IMR-90 (cell line): Measurements from ENCODE around the gene C10orf95. TPM values are rescaled to one million over a fixed set of nuclear protein-coding genes. Genes with fewer than 3 reads are reported as not detected.

Experiments used
- ATAC-seq: fragments of 200-7000 bp; cut with Tn5 transposase; 2 replicates; pipeline ENCODE4 v1.9.1; 2020; ENCODE audit warnings: low read depth, mild to moderate bottlenecking, moderate library complexity
- BruUV-seq: library from RNA; stranded (reverse); fragments of 400-500 nt; replicated peaks from 2 replicates; lab custom pipeline; 2021; lab: Mats Ljungman, UMichigan
- CTCF ChIA-PET: fragments of 300-600 bp; formaldehyde crosslinking; extraction: SDS; loops from one replicate; lab custom pipeline; 2021; ENCODE audit warnings: antibody characterized with exemption; lab: Yijun Ruan, JAX
- POLR2A ChIA-PET: fragments of 300-600 bp; sonication (Branson Sonifier 250); formaldehyde crosslinking; loops from one replicate; lab custom pipeline; 2022; ENCODE audit warnings: antibody characterized with exemption; ENCODE audit not compliant: unreplicated experiment; lab: Charles Lee
- DNase-seq: peaks from one replicate; pipeline ENCODE4 v3.0.0; 2013
- H2AFZ ChIP-seq: replicated peaks from 2 replicates; pipeline ENCODE3; 2013; ENCODE audit warnings: low read length, mild to moderate bottlenecking; ENCODE audit not compliant: poor library complexity
- H2AK5ac ChIP-seq: 2 replicates; pipeline ENCODE4 v1.6.1; 2013; ENCODE audit warnings: low read depth, low read length, inconsistent platforms
- H2AK9ac ChIP-seq: replicated peaks from 2 replicates; pipeline ENCODE3; 2013; ENCODE audit warnings: mild to moderate bottlenecking, low read depth, low read length, moderate library complexity; ENCODE audit not compliant: poor library complexity
- H2BK120ac ChIP-seq: 2 replicates; pipeline ENCODE4 v1.6.1; 2013; ENCODE audit warnings: low read depth, low read length, inconsistent platforms
- H2BK15ac ChIP-seq: 3 replicates; pipeline ENCODE4 v1.6.1; 2013; ENCODE audit warnings: low read depth, low read length, inconsistent platforms
- H2BK20ac ChIP-seq: 2 replicates; pipeline ENCODE4 v1.6.1; 2013; ENCODE audit warnings: low read depth, mild to moderate bottlenecking, inconsistent platforms, low read length, moderate library complexity
- H2BK5ac ChIP-seq: 2 replicates; pipeline ENCODE4 v1.6.1; 2013; ENCODE audit warnings: mild to moderate bottlenecking, low read depth, low read length, inconsistent platforms; ENCODE audit not compliant: poor library complexity, severe bottlenecking
- H3K14ac ChIP-seq: replicated peaks from 2 replicates; pipeline ENCODE4 v1.6.1; 2013; ENCODE audit warnings: low read depth, low read length, inconsistent platforms
- H3K18ac ChIP-seq: 2 replicates; pipeline ENCODE4 v1.6.1; 2013; ENCODE audit warnings: low read depth, low read length, control low read depth
- H3K23ac ChIP-seq: 2 replicates; pipeline ENCODE4 v1.6.1; 2013; ENCODE audit warnings: low read depth, low read length, inconsistent platforms
- H3K27ac ChIP-seq: 2 replicates; pipeline ENCODE4 v1.5.1; 2013; ENCODE audit warnings: mild to moderate bottlenecking, control low read depth, low read length; ENCODE audit not compliant: insufficient read depth
- H3K27me3 ChIP-seq: 2 replicates; pipeline ENCODE4 v1.6.1; 2013; ENCODE audit warnings: low read length; ENCODE audit not compliant: control insufficient read depth, insufficient read depth
- H3K36me3 ChIP-seq: 2 replicates; pipeline ENCODE4 v1.6.1; 2013; ENCODE audit warnings: low read length, mixed read lengths; ENCODE audit not compliant: control insufficient read depth, insufficient read depth
- H3K4ac ChIP-seq: 2 replicates; pipeline ENCODE4 v1.6.1; 2013; ENCODE audit warnings: low read depth, low read length, inconsistent platforms
- H3K4me1 ChIP-seq: 2 replicates; pipeline ENCODE4 v1.6.1; 2013; ENCODE audit warnings: low read length, mixed read lengths; ENCODE audit not compliant: control insufficient read depth, insufficient read depth
- H3K4me2 ChIP-seq: 2 replicates; pipeline ENCODE4 v1.6.1; 2013; ENCODE audit warnings: low read depth, mild to moderate bottlenecking, control low read depth, low read length, moderate library complexity
- H3K4me3 ChIP-seq: 2 replicates; pipeline ENCODE4 v1.5.1; 2013; ENCODE audit warnings: low read depth, mild to moderate bottlenecking, control low read depth, low read length, moderate library complexity; ENCODE audit not compliant: insufficient read depth
- H3K56ac ChIP-seq: 2 replicates; pipeline ENCODE4 v1.6.1; 2013; ENCODE audit warnings: low read length, inconsistent platforms; ENCODE audit not compliant: insufficient read depth; ENCODE audit errors: extremely low read depth
- H3K79me1 ChIP-seq, 2 experiments: 2 replicates each; pipeline ENCODE4 v1.6.1; 2013; ENCODE audit warnings: low read length in 2 of 2, inconsistent platforms in 1 of 2, low read depth in 1 of 2
- H3K9ac ChIP-seq: 2 replicates; pipeline ENCODE4 v1.6.1; 2013; ENCODE audit warnings: low read depth, low read length, control low read depth
- H3K9me1 ChIP-seq: 2 replicates; pipeline ENCODE4 v1.6.1; 2013; ENCODE audit warnings: low read length, inconsistent platforms; ENCODE audit not compliant: insufficient read depth
- H3K9me3 ChIP-seq: 2 replicates; pipeline ENCODE4 v1.6.1; 2013; ENCODE audit warnings: low read length; ENCODE audit not compliant: control insufficient read depth, insufficient read depth
- H4K20me1 ChIP-seq: 2 replicates; pipeline ENCODE4 v1.6.1; 2013; ENCODE audit warnings: low read length, inconsistent platforms; ENCODE audit not compliant: insufficient read depth
- H4K5ac ChIP-seq: 2 replicates; pipeline ENCODE4 v1.6.1; 2013; ENCODE audit warnings: mild to moderate bottlenecking, low read depth, low read length, control low read depth
- H4K8ac ChIP-seq, 2 experiments: 2 replicates each; pipeline ENCODE4 v1.6.1; 2013; ENCODE audit warnings: low read depth in 2 of 2, low read length in 2 of 2, control low read depth in 1 of 2, inconsistent platforms in 1 of 2
- H4K91ac ChIP-seq: 2 replicates; pipeline ENCODE4 v1.6.1; 2013; ENCODE audit warnings: low read depth, low read length, inconsistent platforms; ENCODE audit not compliant: insufficient read depth
- BHLHE40 ChIP-seq: fragments of 150-350 bp; IDR thresholded peaks from 2 replicates; pipeline ENCODE4 v1.6.1; 2016; ENCODE audit warnings: mild to moderate bottlenecking, low read depth, low read length
- CEBPB ChIP-seq: IDR thresholded peaks from 2 replicates; pipeline ENCODE4 v1.6.1; 2012; ENCODE audit warnings: low read depth, low read length, improper control_type of control experiment
- CHD1 ChIP-seq: IDR thresholded peaks from 2 replicates; pipeline ENCODE4 v1.6.1; 2012; ENCODE audit warnings: low read depth, low read length, improper control_type of control experiment
- FOS ChIP-seq: fragments of 150-350 bp; IDR thresholded peaks from 2 replicates; pipeline ENCODE4 v1.6.1; 2016; ENCODE audit warnings: low read depth, low read length
- MAFK ChIP-seq: IDR thresholded peaks from 2 replicates; pipeline ENCODE4 v1.6.1; 2012; ENCODE audit warnings: low read depth, low read length, improper control_type of control experiment
- MAZ ChIP-seq: IDR thresholded peaks from 2 replicates; pipeline ENCODE4 v1.6.1; 2012; ENCODE audit warnings: low read depth, mild to moderate bottlenecking, low read length, improper control_type of control experiment, moderate library complexity, borderline replicate concordance
- MXI1 ChIP-seq: IDR thresholded peaks from 2 replicates; pipeline ENCODE4 v1.6.1; 2012; ENCODE audit warnings: low read depth, mild to moderate bottlenecking, low read length, moderate library complexity, borderline replicate concordance
- NFE2L2 ChIP-seq: fragments of 150-350 bp; IDR thresholded peaks from 2 replicates; pipeline ENCODE4 v1.6.1; 2016; ENCODE audit warnings: low read depth, mild to moderate bottlenecking, low read length
- POLR2A ChIP-seq: IDR thresholded peaks from 2 replicates; pipeline ENCODE4 v1.6.1; 2012; ENCODE audit warnings: mild to moderate bottlenecking, low read depth, low read length
- RAD21 ChIP-seq: IDR thresholded peaks from 2 replicates; pipeline ENCODE4 v1.6.1; 2012; ENCODE audit warnings: low read length, improper control_type of control experiment
- RFX5 ChIP-seq: IDR thresholded peaks from 2 replicates; pipeline ENCODE4 v1.8.0; 2012; ENCODE audit warnings: low read depth, mild to moderate bottlenecking, low read length, moderate library complexity
- SMC3 ChIP-seq: fragments of 150-350 bp; IDR thresholded peaks from 2 replicates; pipeline ENCODE4 v1.6.1; 2016; ENCODE audit warnings: low read depth, mild to moderate bottlenecking, antibody characterized with exemption, low read length, moderate library complexity
- WGBS, 2 experiments: methylation state at CpG; one replicate each; pipeline versions ENCODE4 v1.1.5 to v1.1.7; 2013; ENCODE audit warnings: missing lambda C conversion rate in 2 of 2; ENCODE audit not compliant: insufficient read length in 1 of 2; ENCODE audit errors: extremely low coverage in 2 of 2; 5-methylcytosine and 5-hydroxymethylcytosine counted together
- dilution Hi-C: fragments of 300-500 bp; cut with HindIII; formaldehyde crosslinking; loops from one replicate; pipeline ENCODE4 v1.14.3; 2018; ENCODE audit warnings: low sequenced_read_pairs; ENCODE audit not compliant: unreplicated experiment
- in situ Hi-C: fragments of 300-500 bp; cut with MboI; formaldehyde crosslinking; loops from 3 replicates; pipeline ENCODE4 v1.14.3; 2019; ENCODE audit warnings: low sequenced_read_pairs, inconsistent platforms, mixed read lengths
- intact Hi-C: fragments of 100-400 bp; cut with micrococcal nuclease; formaldehyde crosslinking; loops from 2 replicates; pipeline ENCODE4 v1.10.0; 2022
- polyA plus RNA-seq, 3 experiments: library from polyadenylated mRNA; depleted of rRNA; stranded (reverse); fragments of >200 nt; gene quantifications; 2 replicates each; pipeline ENCODE4 v1.2.3, GENCODE V29; 2012; ENCODE audit warnings: low replicate concordance in 1 of 3
- total RNA-seq: library from RNA; depleted of rRNA; stranded (reverse); fragments of >200 nt; gene quantifications from 2 replicates; pipeline ENCODE4 v1.2.3, GENCODE V29; 2012
- TF ChIP-seq, protein P1 (sequence below): fragments of 150-350 bp; IDR thresholded peaks from 2 replicates; pipeline ENCODE4 v1.6.1; 2016; ENCODE audit warnings: low read depth, mild to moderate bottlenecking, low read length, moderate library complexity, borderline replicate concordance
- TF ChIP-seq, protein P2 (sequence below): conservative IDR thresholded peaks from 2 replicates; pipeline ENCODE4 v1.5.1; 2012; ENCODE audit warnings: mild to moderate bottlenecking, low read depth, low read length, improper control_type of control experiment
- TF ChIP-seq, protein P3 (sequence below): fragments of 150-350 bp; IDR thresholded peaks from 2 replicates; pipeline ENCODE4 v1.6.1; 2017; ENCODE audit warnings: mild to moderate bottlenecking, antibody characterized with exemption, low read length, low read depth

The C10orf95 gene
- total and polyA plus RNA-seq, 2 of the 4 experiments (the other 2 are of a cell fraction), result not detected

GRCh38 chr10:102467318-102467717 is 16.0 kb upstream of the C10orf95 start:
- Histone ChIP-seq H4K20me1 (no peaks in the 10 kb centered on the region), H3K56ac (no peak overlapping the region), H2BK120ac (no peak overlapping the region), H3K23ac (no peak overlapping the region), H3K18ac (no peak overlapping the region), H4K5ac (no peak overlapping the region), H3K9me1 (no peaks in the 10 kb centered on the region), H3K36me3 (no peaks in the 10 kb centered on the region), H3K27me3 (peaks cover 6% of the 10 kb centered on the region), H4K91ac (no peak overlapping the region), H3K14ac (no peak overlapping the region), H4K8ac (no peak overlapping the region), H3K27ac (no peak overlapping the region), H2BK5ac (no peak overlapping the region), H3K4me2 (no peak overlapping the region), H3K9me3 (no peaks in the 10 kb centered on the region), H3K4me3 (no peak overlapping the region), H2BK20ac (no peak overlapping the region), H3K9ac (no peak overlapping the region), H3K4me1 (0 out of 2 replicates have a peak, but pooled peaks cover 2% of the 10 kb centered on the region), H2BK15ac (no peak overlapping the region), H3K4ac (no peak overlapping the region), H2AK9ac (no peak overlapping the region), H2AK5ac (no peak overlapping the region), H3K79me1 (no peaks in the 10 kb centered on the region), H2AFZ (no peak overlapping the region)
- POLR2A ChIA-PET, result no interaction called here
- intact Hi-C loops, result no loop called here
- no CpG with 5 or more reads among the region's 6 CpGs for WGBS, 2 experiments
- CTCF ChIA-PET, result no interaction called here
- DNase-seq (no peak), ATAC-seq (no peak)
- in situ Hi-C loops, result no loop called here
- TF ChIP-seq FOS, result no peak
- no peak for TF ChIP-seq MXI1
- no peak for TF ChIP-seq MAZ
- TF ChIP-seq, protein P1, sequence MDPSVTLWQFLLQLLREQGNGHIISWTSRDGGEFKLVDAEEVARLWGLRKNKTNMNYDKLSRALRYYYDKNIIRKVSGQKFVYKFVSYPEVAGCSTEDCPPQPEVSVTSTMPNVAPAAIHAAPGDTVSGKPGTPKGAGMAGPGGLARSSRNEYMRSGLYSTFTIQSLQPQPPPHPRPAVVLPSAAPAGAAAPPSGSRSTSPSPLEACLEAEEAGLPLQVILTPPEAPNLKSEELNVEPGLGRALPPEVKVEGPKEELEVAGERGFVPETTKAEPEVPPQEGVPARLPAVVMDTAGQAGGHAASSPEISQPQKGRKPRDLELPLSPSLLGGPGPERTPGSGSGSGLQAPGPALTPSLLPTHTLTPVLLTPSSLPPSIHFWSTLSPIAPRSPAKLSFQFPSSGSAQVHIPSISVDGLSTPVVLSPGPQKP, result no peak
- no peak for TF ChIP-seq NFE2L2
- TF ChIP-seq RAD21, result no peak
- TF ChIP-seq, protein P2, sequence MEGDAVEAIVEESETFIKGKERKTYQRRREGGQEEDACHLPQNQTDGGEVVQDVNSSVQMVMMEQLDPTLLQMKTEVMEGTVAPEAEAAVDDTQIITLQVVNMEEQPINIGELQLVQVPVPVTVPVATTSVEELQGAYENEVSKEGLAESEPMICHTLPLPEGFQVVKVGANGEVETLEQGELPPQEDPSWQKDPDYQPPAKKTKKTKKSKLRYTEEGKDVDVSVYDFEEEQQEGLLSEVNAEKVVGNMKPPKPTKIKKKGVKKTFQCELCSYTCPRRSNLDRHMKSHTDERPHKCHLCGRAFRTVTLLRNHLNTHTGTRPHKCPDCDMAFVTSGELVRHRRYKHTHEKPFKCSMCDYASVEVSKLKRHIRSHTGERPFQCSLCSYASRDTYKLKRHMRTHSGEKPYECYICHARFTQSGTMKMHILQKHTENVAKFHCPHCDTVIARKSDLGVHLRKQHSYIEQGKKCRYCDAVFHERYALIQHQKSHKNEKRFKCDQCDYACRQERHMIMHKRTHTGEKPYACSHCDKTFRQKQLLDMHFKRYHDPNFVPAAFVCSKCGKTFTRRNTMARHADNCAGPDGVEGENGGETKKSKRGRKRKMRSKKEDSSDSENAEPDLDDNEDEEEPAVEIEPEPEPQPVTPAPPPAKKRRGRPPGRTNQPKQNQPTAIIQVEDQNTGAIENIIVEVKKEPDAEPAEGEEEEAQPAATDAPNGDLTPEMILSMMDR, result no peak
- TF ChIP-seq, protein P3, sequence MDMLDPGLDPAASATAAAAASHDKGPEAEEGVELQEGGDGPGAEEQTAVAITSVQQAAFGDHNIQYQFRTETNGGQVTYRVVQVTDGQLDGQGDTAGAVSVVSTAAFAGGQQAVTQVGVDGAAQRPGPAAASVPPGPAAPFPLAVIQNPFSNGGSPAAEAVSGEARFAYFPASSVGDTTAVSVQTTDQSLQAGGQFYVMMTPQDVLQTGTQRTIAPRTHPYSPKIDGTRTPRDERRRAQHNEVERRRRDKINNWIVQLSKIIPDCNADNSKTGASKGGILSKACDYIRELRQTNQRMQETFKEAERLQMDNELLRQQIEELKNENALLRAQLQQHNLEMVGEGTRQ, result no peak
- no peak for TF ChIP-seq CHD1
- no peak for TF ChIP-seq CEBPB
- no peak for TF ChIP-seq POLR2A
- TF ChIP-seq SMC3, result no peak
- no peak for TF ChIP-seq RFX5
- TF ChIP-seq MAFK, result no peak
- TF ChIP-seq BHLHE40, result no peak
- dilution Hi-C loops, result no loop called here
- BruUV-seq, result no TSS peak
